Measurements from ENCODE around the gene PRDX5.

The PRDX5 gene

GRCh38 chr11:64290352-64291261 lies 27.3 kb upstream of the PRDX5 start:
- no peak for DNase-seq (ENCODE audit: low read depth)

- no peak for DNase-seq (ENCODE audit: low read depth)
These were observed 26.6 kb upstream of the PRDX5 start, which contains the start of gene KCNK4 for GRCh38 chr11:64291262-64291751. TSS of gene KCNK4 (plus strand) at chr11:64291302. CDS start at chr11:64293019, 1,717 bp downstream.

GRCh38 chr11:64291752-64292459 lies 26.0 kb upstream of the PRDX5 start:
- DNase-seq (ENCODE audit: low read depth), result no peak

DNA sequence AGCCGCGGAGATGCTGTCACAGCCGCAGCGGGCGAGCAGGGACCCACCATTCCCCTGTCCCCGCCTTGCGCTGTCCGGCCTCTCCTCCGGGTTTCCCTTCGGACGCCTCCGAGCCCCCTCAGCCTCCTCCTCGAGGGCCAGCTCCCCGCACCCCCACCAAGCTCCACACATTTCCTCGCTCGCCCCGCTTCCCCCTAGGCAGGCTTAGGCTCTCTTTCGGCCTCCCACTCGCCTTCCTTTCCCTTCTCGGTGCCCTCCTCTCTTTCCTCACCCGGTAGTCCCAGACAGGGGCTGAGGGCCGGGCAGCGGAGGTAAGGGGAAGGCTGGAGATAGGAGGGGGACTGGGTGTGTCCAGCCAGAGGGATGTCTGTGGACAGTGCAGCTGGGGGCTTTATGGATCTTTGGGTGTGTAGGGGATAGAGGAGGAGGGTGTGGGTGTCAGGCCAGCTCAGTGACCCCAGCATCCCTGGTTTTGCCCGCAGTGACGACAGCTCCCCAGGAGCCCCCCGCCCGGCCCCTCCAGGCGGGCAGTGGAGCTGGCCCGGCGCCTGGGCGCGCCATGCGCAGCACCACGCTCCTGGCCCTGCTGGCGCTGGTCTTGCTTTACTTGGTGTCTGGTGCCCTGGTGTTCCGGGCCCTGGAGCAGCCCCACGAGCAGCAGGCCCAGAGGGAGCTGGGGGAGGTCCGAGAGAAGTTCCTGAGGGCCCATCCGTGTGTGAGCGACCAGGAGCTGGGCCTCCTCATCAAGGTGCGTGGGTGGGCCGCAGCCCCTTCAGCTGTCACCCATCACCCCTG lies 25.3 kb upstream of the PRDX5 start:
- no peak for DNase-seq (ENCODE audit: low read depth)

- DNase-seq (ENCODE audit: low read depth), result no peak
These were observed 23.1 kb upstream of the PRDX5 start for GRCh38 chr11:64294774-64295173.

- no peak for DNase-seq (ENCODE audit: low read depth)
These were observed 22.2 kb upstream of the PRDX5 start for GRCh38 chr11:64295760-64296159.

DNA sequence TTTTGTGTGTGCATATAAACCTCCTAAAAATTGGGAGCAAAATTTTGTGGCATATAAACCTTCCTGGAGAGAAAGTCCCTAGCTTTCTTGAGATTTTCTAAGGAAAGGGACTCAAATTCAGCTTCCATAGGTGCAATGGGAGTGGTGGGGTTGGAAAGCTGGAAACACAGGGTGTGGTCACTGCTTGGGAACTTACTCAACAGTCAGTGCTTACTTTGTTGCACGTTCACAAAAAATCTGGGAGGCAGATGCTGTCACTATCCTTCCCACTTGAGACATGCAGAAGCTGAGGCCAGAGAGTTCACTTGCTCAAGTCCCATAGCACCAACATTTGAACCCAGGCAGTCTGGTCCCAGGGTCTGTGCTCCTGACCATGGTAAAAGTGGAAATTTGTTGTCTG lies 21.7 kb upstream of the PRDX5 start:
- DNase-seq (ENCODE audit: low read depth), result no peak

DNA sequence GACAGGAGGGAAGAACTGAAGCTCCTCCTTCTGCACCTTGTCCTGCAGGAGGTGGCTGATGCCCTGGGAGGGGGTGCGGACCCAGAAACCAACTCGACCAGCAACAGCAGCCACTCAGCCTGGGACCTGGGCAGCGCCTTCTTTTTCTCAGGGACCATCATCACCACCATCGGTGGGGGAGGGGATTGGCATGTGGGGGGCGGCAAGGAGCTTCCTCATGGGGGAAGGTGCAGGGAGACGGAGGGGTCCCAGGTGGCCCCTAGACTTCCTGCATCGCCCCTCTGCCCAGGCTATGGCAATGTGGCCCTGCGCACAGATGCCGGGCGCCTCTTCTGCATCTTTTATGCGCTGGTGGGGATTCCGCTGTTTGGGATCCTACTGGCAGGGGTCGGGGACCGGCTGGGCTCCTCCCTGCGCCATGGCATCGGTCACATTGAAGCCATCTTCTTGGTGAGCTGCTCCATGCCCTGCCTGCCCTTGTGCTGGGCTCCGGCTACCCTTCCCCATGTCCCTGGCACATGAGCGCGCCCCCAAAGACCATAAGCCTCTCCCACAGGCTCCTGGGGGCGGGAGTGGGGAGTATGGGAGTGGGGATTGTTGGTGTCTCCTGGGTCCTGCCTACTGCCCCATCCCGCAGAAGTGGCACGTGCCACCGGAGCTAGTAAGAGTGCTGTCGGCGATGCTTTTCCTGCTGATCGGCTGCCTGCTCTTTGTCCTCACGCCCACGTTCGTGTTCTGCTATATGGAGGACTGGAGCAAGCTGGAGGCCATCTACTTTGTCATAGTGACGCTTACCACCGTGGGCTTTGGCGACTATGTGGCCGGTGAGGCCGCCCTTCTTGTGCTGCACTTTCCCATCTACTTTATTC lies 20.9 kb upstream of the PRDX5 start:
- DNase-seq (ENCODE audit: low read depth), result no peak

GRCh38 chr11:64297699-64298358 lies 20.1 kb upstream of the PRDX5 start:
- no peak for DNase-seq (ENCODE audit: low read depth)

GRCh38 chr11:64298966-64299846 lies 18.7 kb upstream of the PRDX5 start:
- no peak for DNase-seq (ENCODE audit: low read depth)

DNA sequence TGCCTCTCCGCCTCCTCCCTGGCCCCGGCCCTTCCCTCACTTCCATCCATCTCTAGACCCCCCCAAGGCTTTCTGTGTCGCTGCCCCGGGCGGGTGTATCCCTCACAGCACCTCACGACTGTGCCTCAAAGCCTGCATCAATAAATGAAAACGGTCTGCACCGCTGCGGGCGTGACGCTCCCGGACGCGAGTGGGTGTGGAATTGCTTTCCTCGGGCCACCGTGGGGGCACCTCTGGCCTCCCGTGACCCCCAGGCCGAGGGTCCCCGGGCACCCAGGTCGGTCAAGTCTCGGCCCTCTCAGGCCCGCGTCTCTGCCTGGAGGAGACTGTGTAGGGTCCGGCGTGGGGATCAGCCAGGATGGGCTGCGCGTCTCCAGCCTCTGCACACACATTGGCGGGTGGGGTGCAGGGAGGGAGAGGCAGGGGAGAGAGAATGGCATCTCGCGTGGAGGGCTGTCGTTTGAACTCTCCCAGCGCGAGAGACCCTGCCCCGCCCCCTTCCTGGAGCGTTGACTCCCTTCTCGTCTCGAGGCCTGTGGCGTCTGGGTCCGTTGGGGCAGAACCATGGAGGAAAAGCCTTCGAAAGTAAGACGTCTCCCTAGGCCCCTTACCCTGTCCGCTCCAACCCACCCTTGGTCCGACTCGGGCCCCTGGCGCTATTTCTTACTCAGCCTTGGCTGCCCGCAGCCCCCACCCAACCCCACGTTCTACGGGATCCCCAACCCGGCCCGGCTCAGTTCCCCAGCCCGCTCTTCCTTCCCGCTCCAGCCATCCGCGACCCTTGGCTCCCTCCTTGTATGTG lies 17.9 kb upstream of the PRDX5 start, which contains the start of gene CATSPERZ:
CATSPERZ (plus strand) TSS at position 512 of the 802 bp plus-strand sequence; CDS start at position 565, 53 bp downstream.
- no peak for DNase-seq (ENCODE audit: low read depth)

GRCh38 chr11:64303109-64304031 lies 14.6 kb upstream of the PRDX5 start:
- no peak for DNase-seq (ENCODE audit: low read depth)

DNA sequence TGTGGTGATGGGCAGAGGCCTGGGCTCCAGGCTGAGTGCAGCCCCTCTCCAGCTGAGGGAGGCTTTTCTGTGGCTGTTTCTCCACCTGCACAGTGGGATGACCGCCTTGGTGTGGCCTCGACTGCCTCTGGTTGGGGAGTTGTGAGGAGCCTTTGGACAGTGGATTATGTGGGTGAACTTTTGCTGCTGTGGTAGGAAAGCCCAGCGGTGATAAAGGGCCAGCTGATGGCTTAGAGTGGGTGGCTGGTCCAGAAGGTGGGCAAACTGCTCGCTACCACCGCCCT lies 13.9 kb upstream of the PRDX5 start:
- DNase-seq (ENCODE audit: low read depth), result no peak

DNA sequence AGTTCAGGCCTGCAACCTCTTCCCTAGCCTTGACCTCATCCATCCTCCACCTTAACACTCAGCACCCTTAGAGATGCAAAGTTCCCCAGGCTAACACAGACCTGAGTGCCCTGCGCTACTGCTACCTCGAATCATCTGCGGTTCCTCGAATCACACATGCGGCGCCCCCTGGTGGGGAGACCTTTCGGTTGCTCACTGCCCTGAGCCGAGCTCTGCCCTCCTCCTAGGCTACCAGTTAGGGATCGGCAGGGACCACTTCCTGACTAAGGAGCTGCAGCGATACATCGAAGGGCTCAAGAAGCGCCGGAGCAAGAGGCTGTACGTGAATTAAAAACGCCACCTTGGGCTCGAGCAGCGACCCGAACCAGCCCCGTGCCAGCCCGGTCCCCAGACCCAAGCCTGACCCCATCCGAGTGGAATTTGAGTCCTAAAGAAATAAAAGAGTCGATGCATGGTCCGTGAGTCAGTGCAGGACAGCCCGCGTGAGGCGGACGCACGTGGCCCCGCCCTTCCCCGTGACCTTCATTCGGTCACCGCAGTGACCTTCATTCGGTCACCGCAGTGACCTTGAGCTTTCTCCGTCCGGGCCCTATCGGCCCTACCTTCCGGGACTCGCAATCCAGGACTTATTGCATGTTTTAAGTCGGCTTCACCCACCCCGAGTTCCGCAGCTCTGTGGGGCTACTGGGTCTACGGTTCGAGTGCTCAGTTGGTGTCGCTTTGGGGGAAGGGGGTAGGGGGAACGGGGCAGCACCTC lies 13.4 kb upstream of the PRDX5 start:
- DNase-seq (ENCODE audit: low read depth), result no peak

DNA sequence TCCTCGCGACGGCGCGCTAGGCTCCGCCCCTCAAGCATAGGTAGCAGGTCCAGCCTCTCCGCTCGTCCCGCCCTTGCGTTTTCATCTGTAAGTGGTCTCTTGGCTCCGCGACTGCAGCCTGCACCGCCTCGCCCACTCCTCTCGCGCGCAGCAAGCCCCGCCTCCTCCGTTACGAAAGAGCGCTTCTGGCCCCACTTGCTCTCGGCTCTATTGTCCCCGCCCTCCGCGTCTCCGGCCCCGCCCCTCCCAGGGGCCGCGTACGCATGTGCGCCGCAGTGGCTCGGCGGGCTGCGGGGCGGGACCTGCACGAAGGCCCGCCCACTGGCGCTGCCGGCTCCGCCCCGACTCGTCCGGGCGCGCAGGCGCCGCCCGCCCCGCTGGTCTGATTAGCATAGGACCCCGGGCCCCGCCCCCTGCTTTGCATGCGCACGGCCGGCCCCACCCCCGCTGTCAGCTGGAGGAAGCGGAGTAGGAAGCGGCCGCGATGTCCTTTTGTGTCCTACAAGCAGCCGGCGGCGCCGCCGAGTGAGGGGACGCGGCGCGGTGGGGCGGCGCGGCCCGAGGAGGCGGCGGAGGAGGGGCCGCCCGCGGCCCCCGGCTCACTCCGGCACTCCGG lies 12.7 kb upstream of the PRDX5 start, which contains the start of gene ESRRA:
ESRRA (plus strand) TSS at position 450 of the 616 bp plus-strand sequence. CDS start 1,656 bp downstream, outside the sequence.
- peak; percentile 76 for DNase-seq (ENCODE audit: low read depth)

All from non-pigmented ciliary epithelial cell (primary cell).